OCI-LY1 (cell line): Measurements from ENCODE around the gene MEIOSIN.

Experiments used
- H2AFZ ChIP-seq: fragments of 200-600 bp; sonication (generic), shearing (Covaris generic); 2 replicates; pipeline ENCODE4 v1.6.0; 2014; ENCODE audit warnings: antibody characterized with exemption, mild to moderate bottlenecking, low read length
- H3F3A ChIP-seq: fragments of 200-600 bp; sonication (generic), shearing (Covaris generic); 2 replicates; pipeline ENCODE4 v1.6.0; 2014; ENCODE audit warnings: mild to moderate bottlenecking, antibody characterized with exemption, low read length, moderate library complexity; ENCODE audit not compliant: insufficient read depth
- H3K27ac ChIP-seq: fragments of 200-600 bp; sonication (generic); 2 replicates; pipeline ENCODE4 v1.5.1; 2014; ENCODE audit warnings: low read length, mixed run types, mild to moderate bottlenecking, low read depth; ENCODE audit not compliant: poor library complexity, severe bottlenecking
- H3K27me3 ChIP-seq: fragments of 200-600 bp; sonication (generic); 2 replicates; pipeline ENCODE4 v1.6.0; 2014; ENCODE audit warnings: antibody characterized with exemption, mild to moderate bottlenecking, low read length, moderate library complexity; ENCODE audit not compliant: insufficient read depth
- H3K36me3 ChIP-seq: fragments of 200-600 bp; sonication (generic); 2 replicates; pipeline ENCODE4 v1.6.1; 2014; ENCODE audit warnings: mild to moderate bottlenecking, antibody characterized with exemption, low read length, moderate library complexity, mixed read lengths; ENCODE audit not compliant: insufficient read depth
- H3K4me1 ChIP-seq: fragments of 200-600 bp; sonication (generic); 2 replicates; pipeline ENCODE4 v1.5.1; 2014; ENCODE audit warnings: mild to moderate bottlenecking, low read length, moderate library complexity; ENCODE audit not compliant: insufficient read depth, severe bottlenecking
- H3K4me2 ChIP-seq: fragments of 200-600 bp; sonication (generic), shearing (Covaris generic); 2 replicates; pipeline ENCODE4 v1.6.1; 2014; ENCODE audit warnings: low read length
- H3K4me3 ChIP-seq: fragments of 200-600 bp; sonication (generic); 2 replicates; pipeline ENCODE4 v1.5.1; 2014; ENCODE audit warnings: low read length, low read depth, mild to moderate bottlenecking, mixed read lengths; ENCODE audit not compliant: poor library complexity, severe bottlenecking
- H3K79me2 ChIP-seq: fragments of 200-600 bp; shearing (Covaris generic); 2 replicates; pipeline ENCODE4 v1.6.1; 2016; ENCODE audit warnings: mixed run types, low read length, mixed read lengths; ENCODE audit not compliant: insufficient read depth
- H3K9ac ChIP-seq: fragments of 200-600 bp; sonication (generic), shearing (Covaris generic); 2 replicates; pipeline ENCODE4 v1.6.1; 2014; ENCODE audit warnings: mild to moderate bottlenecking, low read length, mixed read lengths
- H3K9me2 ChIP-seq: fragments of 200-600 bp; sonication (generic), shearing (Covaris generic); 2 replicates; pipeline ENCODE4 v1.6.1; 2014; ENCODE audit warnings: low read depth, mild to moderate bottlenecking, low read length, mixed read lengths
- H3K9me3 ChIP-seq: fragments of 200-600 bp; shearing (Covaris generic); 2 replicates; pipeline ENCODE4 v1.6.1; 2014; ENCODE audit warnings: low read length, mixed read lengths
- H4K20me1 ChIP-seq: fragments of 200-600 bp; sonication (generic), shearing (Covaris generic); 2 replicates; pipeline ENCODE4 v1.6.0; 2016; ENCODE audit warnings: mild to moderate bottlenecking, low read length; ENCODE audit not compliant: insufficient read depth
- EZH2 ChIP-seq: fragments of 200-600 bp; sonication (generic), shearing (Covaris generic); IDR thresholded peaks from 2 replicates; pipeline ENCODE4 v1.8.0; 2017; ENCODE audit warnings: borderline replicate concordance, mixed run types, mild to moderate bottlenecking, antibody characterized with exemption, low read length, moderate library complexity, mixed read lengths
- TF ChIP-seq, protein P1 (sequence below): fragments of 200-600 bp; sonication (generic), shearing (Covaris generic); IDR thresholded peaks from 2 replicates; pipeline ENCODE4 v1.5.1; 2017; ENCODE audit warnings: mild to moderate bottlenecking, antibody characterized with exemption, low read length, moderate library complexity, mixed read lengths

Gene MEIOSIN

GRCh38 chr19:45761714-45762113 is 28.5 kb downstream of the MEIOSIN start:
- H3K9me2 ChIP-seq, result no peaks in the 10 kb centered on the region
- H3F3A ChIP-seq, result no peaks in the 10 kb centered on the region
- no peak overlapping the region for H3K4me2 ChIP-seq
- no peak overlapping the region for H2AFZ ChIP-seq
- no peak overlapping the region for H3K27ac ChIP-seq
- H4K20me1 ChIP-seq, result no peaks in the 10 kb centered on the region
- no peaks in the 10 kb centered on the region for H3K9me3 ChIP-seq
- no peak overlapping the region for H3K9ac ChIP-seq
- TF ChIP-seq, protein P1, sequence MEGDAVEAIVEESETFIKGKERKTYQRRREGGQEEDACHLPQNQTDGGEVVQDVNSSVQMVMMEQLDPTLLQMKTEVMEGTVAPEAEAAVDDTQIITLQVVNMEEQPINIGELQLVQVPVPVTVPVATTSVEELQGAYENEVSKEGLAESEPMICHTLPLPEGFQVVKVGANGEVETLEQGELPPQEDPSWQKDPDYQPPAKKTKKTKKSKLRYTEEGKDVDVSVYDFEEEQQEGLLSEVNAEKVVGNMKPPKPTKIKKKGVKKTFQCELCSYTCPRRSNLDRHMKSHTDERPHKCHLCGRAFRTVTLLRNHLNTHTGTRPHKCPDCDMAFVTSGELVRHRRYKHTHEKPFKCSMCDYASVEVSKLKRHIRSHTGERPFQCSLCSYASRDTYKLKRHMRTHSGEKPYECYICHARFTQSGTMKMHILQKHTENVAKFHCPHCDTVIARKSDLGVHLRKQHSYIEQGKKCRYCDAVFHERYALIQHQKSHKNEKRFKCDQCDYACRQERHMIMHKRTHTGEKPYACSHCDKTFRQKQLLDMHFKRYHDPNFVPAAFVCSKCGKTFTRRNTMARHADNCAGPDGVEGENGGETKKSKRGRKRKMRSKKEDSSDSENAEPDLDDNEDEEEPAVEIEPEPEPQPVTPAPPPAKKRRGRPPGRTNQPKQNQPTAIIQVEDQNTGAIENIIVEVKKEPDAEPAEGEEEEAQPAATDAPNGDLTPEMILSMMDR, result no peak
- TF ChIP-seq EZH2, result no peak
- H3K36me3 ChIP-seq, result no peaks in the 10 kb centered on the region
- no peaks in the 10 kb centered on the region; the same call in 1 of the 2 replicates for H3K27me3 ChIP-seq
- H3K4me3 ChIP-seq, result no peak overlapping the region
- H3K4me1 ChIP-seq, result no peaks in the 10 kb centered on the region
- H3K79me2 ChIP-seq, result no peaks in the 10 kb centered on the region

- H3K4me2 ChIP-seq, result no peak overlapping the region
- TF ChIP-seq, protein P1, result no peak
- no peak for TF ChIP-seq EZH2
These were observed 29.8 kb downstream of the MEIOSIN start for GRCh38 chr19:45762870-45763631.

GRCh38 chr19:45763691-45764294 is 30.6 kb downstream of the MEIOSIN start:
- Histone ChIP-seq H4K20me1 (no peaks in the 10 kb centered on the region), H3K9me3 (no peaks in the 10 kb centered on the region), H3K9ac (no peak overlapping the region), H3K4me3 (no peak overlapping the region), H2AFZ (no peak overlapping the region), H3K27me3 (no peaks in the 10 kb centered on the region; the same call in 1 of the 2 replicates), H3K4me1 (peaks cover 6% of the 10 kb centered on the region), H3K4me2 (no peak overlapping the region), H3K27ac (no peak overlapping the region), H3K79me2 (no peaks in the 10 kb centered on the region), H3F3A (no peaks in the 10 kb centered on the region), H3K9me2 (no peaks in the 10 kb centered on the region), H3K36me3 (no peaks in the 10 kb centered on the region)
- TF ChIP-seq EZH2, result no peak
- TF ChIP-seq, protein P1, result no peak

More at GRCh38 chr19:45762870-45763631, 29.8 kb downstream of the MEIOSIN start:
- Histone ChIP-seq H3F3A (no peaks in the 10 kb centered on the region), H3K4me1 (peaks cover 3% of the 10 kb centered on the region), H3K9me2 (no peaks in the 10 kb centered on the region), H3K9me3 (no peaks in the 10 kb centered on the region), H3K27me3 (no peaks in the 10 kb centered on the region; the same call in 1 of the 2 replicates), H3K4me3 (no peak overlapping the region), H2AFZ (no peak overlapping the region), H3K9ac (no peak overlapping the region), H3K36me3 (no peaks in the 10 kb centered on the region), H3K27ac (no peak overlapping the region), H4K20me1 (no peaks in the 10 kb centered on the region), H3K79me2 (no peaks in the 10 kb centered on the region)
